Measurements from ENCODE around the gene ACACB.
"Not testable (repeated sequence)": the region's sequence is repeated elsewhere in the genome, so short reads cannot be mapped to it uniquely, and the experiment has no call there.

Gene ACACB

GRCh38 chr12:109144224-109144623 lies 27.8 kb downstream of the ACACB start:
- no peak for DNase-seq (ENCODE audit: low read depth)

- not testable (repeated sequence) for DNase-seq (ENCODE audit: low read depth)
Observed at GRCh38 chr12:109147126-109147525, 30.7 kb downstream of the ACACB start.

GRCh38 chr12:109147954-109148353 lies 31.6 kb downstream of the ACACB start:
- DNase-seq (ENCODE audit: low read depth) = no peak

GRCh38 chr12:109150124-109150640 lies 33.8 kb downstream of the ACACB start:
- DNase-seq (ENCODE audit: low read depth) = no peak

- DNase-seq (ENCODE audit: low read depth) = no peak
Observed at GRCh38 chr12:109151457-109151856, 35.1 kb downstream of the ACACB start.

- no peak for DNase-seq (ENCODE audit: low read depth)
Observed at GRCh38 chr12:109153821-109154441, 37.5 kb downstream of the ACACB start.

- DNase-seq (ENCODE audit: low read depth) = peak; percentile 58
Observed at GRCh38 chr12:109154451-109155438, 38.4 kb downstream of the ACACB start.

GRCh38 chr12:109156036-109156435 lies 39.6 kb downstream of the ACACB start:
- DNase-seq (ENCODE audit: low read depth) = no peak

- DNase-seq (ENCODE audit: low read depth) = no peak
Observed at GRCh38 chr12:109156586-109156985, 40.2 kb downstream of the ACACB start.

- DNase-seq (ENCODE audit: low read depth) = no peak
Observed at GRCh38 chr12:109157986-109158385, 41.6 kb downstream of the ACACB start.

GRCh38 chr12:109160433-109160832 lies 44.0 kb downstream of the ACACB start:
- DNase-seq (ENCODE audit: low read depth) = no peak

GRCh38 chr12:109160873-109161272 lies 44.5 kb downstream of the ACACB start:
- DNase-seq (ENCODE audit: low read depth) = no peak

GRCh38 chr12:109162551-109162950 lies 46.2 kb downstream of the ACACB start:
- no peak for DNase-seq (ENCODE audit: low read depth)

- DNase-seq (ENCODE audit: low read depth) = no peak
Observed at GRCh38 chr12:109163167-109163566, 46.8 kb downstream of the ACACB start.

- DNase-seq (ENCODE audit: low read depth) = no peak
Observed at GRCh38 chr12:109165599-109165998, 49.2 kb downstream of the ACACB start.

GRCh38 chr12:109166371-109166770 lies 50.0 kb downstream of the ACACB start:
- no peak for DNase-seq (ENCODE audit: low read depth)

- no peak for DNase-seq (ENCODE audit: low read depth)
Observed at GRCh38 chr12:109167781-109168180, 51.4 kb downstream of the ACACB start.

GRCh38 chr12:109169262-109169661 lies 52.9 kb downstream of the ACACB start:
- no peak for DNase-seq (ENCODE audit: low read depth)

- DNase-seq (ENCODE audit: low read depth) = no peak
Observed at GRCh38 chr12:109169686-109170085, 53.3 kb downstream of the ACACB start.

GRCh38 chr12:109170324-109170723 lies 53.9 kb downstream of the ACACB start:
- DNase-seq (ENCODE audit: low read depth) = no peak

- not testable (repeated sequence) for DNase-seq (ENCODE audit: low read depth)
Observed at GRCh38 chr12:109172787-109173186, 56.4 kb downstream of the ACACB start.

- DNase-seq (ENCODE audit: low read depth) = no peak
Observed at GRCh38 chr12:109173443-109174240, 57.3 kb downstream of the ACACB start.

Data from HS-5 (cell line).